GM13977 (cell line): Measurements from ENCODE around the gene GNAI3.

ENCODE experiments used
- DNase-seq: peaks from one replicate; pipeline ENCODE4 v3.0.0; 2012; ENCODE audit warnings: low spot score
- in situ Hi-C: fragments of 300-500 bp; cut with MboI; formaldehyde crosslinking; loops from one replicate; pipeline ENCODE4 v1.12.0; 2022; ENCODE audit warnings: low sequenced_read_pairs, low pct_unique_long_range_greater_than_20kb, mixed read lengths, inconsistent platforms; ENCODE audit not compliant: unreplicated experiment
- TF ChIP-seq, protein P1 (sequence below): IDR thresholded peaks from 2 replicates; pipeline ENCODE4 v1.5.1; 2012; ENCODE audit warnings: mild to moderate bottlenecking, control low read depth; ENCODE audit not compliant: insufficient read depth; ENCODE audit errors: extremely low read depth, missing control alignments

The GNAI3 gene

DNA sequence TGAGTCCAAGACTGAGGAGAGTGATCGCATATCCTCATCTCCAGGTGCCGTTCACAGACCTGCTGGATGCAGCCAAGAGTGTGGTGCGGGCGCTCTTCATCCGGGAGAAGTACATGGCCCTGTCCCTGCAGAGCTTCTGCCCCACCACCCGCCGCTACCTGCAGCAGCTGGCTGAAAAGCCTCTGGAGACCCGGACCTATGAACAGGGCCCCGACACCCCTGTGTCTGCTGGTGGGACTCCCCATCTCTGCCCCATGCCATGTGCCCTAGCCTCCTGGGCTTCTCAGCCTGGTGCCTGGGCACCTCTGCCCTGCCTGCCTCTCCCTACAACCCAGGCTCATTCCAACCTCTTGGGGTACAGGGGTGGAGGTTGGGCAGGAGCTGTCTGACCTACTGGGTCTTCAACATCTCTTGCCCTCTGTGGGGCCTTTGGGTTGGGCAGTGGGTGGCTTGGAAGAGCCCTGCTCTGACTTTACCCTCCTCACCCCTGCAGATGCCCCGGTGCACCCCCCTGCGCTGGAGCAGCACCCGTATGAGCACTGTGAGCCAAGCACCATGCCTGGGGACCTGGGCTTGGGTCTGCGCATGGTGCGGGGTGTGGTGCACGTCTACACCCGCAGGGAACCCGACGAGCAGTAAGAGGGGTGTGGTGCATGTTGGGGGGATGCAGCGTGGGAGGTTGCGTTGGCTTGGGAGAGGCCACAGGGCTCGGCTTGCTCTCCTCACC lies 78.4 kb downstream of the GNAI3 start:
- in situ Hi-C loops: no loop called here
- DNase-seq: no peak
- TF ChIP-seq, protein P1, sequence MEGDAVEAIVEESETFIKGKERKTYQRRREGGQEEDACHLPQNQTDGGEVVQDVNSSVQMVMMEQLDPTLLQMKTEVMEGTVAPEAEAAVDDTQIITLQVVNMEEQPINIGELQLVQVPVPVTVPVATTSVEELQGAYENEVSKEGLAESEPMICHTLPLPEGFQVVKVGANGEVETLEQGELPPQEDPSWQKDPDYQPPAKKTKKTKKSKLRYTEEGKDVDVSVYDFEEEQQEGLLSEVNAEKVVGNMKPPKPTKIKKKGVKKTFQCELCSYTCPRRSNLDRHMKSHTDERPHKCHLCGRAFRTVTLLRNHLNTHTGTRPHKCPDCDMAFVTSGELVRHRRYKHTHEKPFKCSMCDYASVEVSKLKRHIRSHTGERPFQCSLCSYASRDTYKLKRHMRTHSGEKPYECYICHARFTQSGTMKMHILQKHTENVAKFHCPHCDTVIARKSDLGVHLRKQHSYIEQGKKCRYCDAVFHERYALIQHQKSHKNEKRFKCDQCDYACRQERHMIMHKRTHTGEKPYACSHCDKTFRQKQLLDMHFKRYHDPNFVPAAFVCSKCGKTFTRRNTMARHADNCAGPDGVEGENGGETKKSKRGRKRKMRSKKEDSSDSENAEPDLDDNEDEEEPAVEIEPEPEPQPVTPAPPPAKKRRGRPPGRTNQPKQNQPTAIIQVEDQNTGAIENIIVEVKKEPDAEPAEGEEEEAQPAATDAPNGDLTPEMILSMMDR: no peak

DNA sequence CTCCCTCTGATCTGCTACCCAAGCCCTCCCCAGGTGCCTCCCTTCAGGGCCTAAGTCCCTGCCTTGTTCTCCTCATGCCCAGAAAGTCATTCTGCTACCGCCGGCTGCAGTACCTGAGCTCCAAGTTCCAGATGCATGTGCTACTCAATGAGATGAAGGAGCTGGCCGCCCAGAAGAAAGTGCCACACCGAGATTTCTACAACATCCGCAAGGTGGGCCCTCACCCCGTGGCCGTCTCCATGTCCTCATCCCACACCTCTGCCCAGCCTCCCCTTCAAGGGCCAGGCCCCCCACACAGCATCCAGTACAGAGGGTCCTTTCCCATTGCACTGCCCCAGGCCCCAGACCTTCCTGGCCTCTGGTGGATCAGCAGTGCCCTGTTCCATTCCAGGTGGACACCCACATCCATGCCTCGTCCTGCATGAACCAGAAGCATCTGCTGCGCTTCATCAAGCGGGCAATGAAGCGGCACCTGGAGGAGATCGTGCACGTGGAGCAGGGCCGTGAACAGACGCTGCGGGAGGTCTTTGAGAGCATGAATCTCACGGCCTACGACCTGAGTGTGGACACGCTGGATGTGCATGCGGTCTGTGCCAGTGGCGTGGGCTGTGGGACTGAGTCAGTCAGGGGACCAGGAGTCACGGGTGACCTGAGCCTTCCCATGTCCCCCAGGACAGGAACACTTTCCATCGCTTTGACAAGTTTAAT lies 79.4 kb downstream of the GNAI3 start:
- no peak for DNase-seq
- TF ChIP-seq, protein P1: no peak
- in situ Hi-C loops: no loop called here

- TF ChIP-seq, protein P1: no peak
- DNase-seq: no peak
- in situ Hi-C loops: no loop called here
Observed at GRCh38 chr1:109628540-109629321, 80.3 kb downstream of the GNAI3 start.

DNA sequence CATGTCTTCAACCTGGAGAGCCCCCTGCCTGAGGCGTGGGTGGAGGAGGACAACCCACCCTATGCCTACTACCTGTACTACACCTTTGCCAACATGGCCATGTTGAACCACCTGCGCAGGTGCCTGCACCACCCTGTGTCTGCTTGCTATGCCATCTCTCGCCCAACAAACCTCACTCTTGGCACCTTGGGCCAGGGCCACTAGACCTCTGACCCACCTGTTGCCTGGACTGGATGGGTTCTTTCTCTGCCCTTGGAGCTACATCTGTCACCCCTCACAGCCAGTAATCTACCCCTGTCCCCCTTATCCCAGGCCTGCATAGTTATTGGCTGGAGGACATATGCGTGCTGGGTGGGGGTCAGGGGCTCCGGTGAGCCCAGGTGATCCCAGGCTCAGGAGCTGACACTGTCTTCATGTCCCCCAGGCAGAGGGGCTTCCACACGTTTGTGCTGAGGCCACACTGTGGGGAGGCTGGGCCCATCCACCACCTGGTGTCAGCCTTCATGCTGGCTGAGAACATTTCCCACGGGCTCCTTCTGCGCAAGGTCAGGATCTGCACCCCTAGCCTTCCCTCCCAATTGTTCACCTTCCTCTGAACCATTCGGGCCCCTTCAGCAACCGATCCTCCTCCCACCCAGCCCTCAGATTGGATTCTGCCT lies 81.1 kb downstream of the GNAI3 start:
- in situ Hi-C loops: loop anchor here (5.0 kb wide), 1 partner anchor 82 kb away; the partner anchor contains the start of gene GNAI3
- TF ChIP-seq, protein P1: no peak
- no peak for DNase-seq

DNA sequence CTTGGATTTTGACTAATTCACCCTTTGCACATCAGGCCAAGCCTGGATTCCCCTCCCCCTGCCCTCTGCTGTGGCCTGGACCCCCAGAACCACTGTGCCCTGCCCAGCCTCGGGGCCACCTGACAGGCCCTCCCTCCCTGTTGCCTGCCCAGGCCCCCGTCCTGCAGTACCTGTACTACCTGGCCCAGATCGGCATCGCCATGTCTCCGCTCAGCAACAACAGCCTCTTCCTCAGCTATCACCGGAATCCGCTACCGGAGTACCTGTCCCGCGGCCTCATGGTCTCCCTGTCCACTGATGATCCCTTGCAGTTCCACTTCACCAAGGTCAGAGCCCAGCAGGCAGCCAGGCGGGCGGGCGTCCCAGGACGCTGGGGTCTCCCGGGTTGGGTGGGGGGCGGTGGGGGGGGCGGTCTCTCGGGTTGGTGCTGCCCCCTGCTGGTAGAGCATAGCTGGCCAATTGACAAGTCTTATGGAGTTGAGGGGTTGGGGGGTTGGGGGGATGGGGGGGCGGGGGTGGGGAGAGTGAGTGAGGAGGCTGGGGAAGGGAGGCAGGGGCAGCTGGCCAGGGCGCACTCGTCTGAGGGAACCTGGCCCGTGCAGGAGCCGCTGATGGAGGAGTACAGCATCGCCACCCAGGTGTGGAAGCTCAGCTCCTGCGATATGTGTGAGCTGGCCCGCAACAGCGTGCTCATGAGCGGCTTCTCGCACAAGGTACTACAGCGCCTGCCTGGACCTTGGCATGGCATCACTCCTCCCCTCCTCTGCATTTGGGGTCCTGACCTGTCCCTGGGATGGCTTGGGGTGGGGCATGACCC lies 81.9 kb downstream of the GNAI3 start:
- TF ChIP-seq, protein P1: peak; percentile 40
- in situ Hi-C loops: loop anchor here (5.0 kb wide), 1 partner anchor 83 kb away; the partner anchor contains the start of gene GNAI3
- no peak for DNase-seq
